ENCODE data around the gene PDXDC1. TPM values are rescaled to one million over a fixed set of nuclear protein-coding genes. Genes with fewer than 3 reads are reported as not detected.
"Not testable (repeated sequence)": the region's sequence is repeated elsewhere in the genome, so short reads cannot be mapped to it uniquely, and the experiment has no call there.

Gene PDXDC1
- total and polyA plus RNA-seq, 4 experiments from 2014 or later = 11.1 to 86.7 (median 60.6) TPM

GRCh38 chr16:15041271-15042004 is 66.6 kb downstream of the PDXDC1 start:
- H3K9me3 Mint-ChIP-seq = peaks cover 0 to 2% (median 0%) of the 10 kb centered on the region in 8 donors
- H3K27ac Mint-ChIP-seq = peak overlapping the region in 5 of 7 donors; percentile 29 to 74 (median 47)
- ChIA-PET POLR2A (ENCODE audit: partially characterized antibody) (interaction anchor here (0.9 kb wide), 1 partner anchor 9 kb away, joined by 5 read pairs; no protein-coding TSS in a partner anchor), CTCF (ENCODE audit: partially characterized antibody) (no interaction called here)
- H3K4me3 ChIP-seq (ENCODE audit: low read length in 2 of 2) = no peak overlapping the region
- DNase-seq = no peak
- intact Hi-C loops (cut with micrococcal nuclease) = no loop called here
- H3K27ac ChIP-seq (ENCODE audit: low read depth, low read length) = no peak overlapping the region
- no peaks in the 10 kb centered on the region for H3K27me3 Mint-ChIP-seq
- H3K36me3 Mint-ChIP-seq = peaks cover 34 to 66% of the 10 kb centered on the region in 2 donors
- no peaks in the 10 kb centered on the region for H3K27me3 ChIP-seq (ENCODE audit: insufficient read depth, low read length)
- H3K9me3 ChIP-seq (ENCODE audit: control insufficient read depth in 1 of 2, low read length in 2 of 2) = no peaks in the 10 kb centered on the region
- no peaks in the 10 kb centered on the region for H3K4me1 ChIP-seq (ENCODE audit: insufficient read depth, low read length)
- no peak overlapping the region for H3K4me3 Mint-ChIP-seq
- peaks cover 29% of the 10 kb centered on the region for H3K36me3 ChIP-seq (ENCODE audit: insufficient read depth, low read length)
- H3K4me1 Mint-ChIP-seq = peaks cover 0 to 3% (median 2%) of the 10 kb centered on the region in 4 donors

DNA sequence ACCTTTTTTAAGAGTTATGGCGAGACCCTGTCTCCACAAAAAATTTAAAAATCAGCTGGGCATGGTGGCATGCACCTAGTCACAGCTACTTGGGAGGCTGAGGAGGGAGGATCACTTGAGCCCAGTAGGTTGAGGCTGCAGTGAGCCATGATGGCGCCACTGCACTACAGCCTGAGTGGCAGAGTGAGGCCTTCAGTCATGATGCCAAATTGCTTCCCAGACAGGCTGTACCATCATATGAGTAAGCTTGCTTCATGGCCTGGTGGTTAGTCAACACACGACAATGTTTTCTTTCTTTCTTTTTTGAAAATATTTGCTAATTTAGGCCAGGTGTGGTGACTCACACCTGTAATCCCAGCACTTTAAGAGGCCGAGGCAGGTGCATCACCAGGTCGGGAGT is 68.5 kb downstream of the PDXDC1 start:
- Histone ChIP-seq H3K4me3 (ENCODE audit: low read length in 2 of 2) (no peak overlapping the region), H3K36me3 (ENCODE audit: insufficient read depth, low read length) (peaks cover 26% of the 10 kb centered on the region), H3K27me3 (ENCODE audit: insufficient read depth, low read length) (no peaks in the 10 kb centered on the region), H3K9me3 (ENCODE audit: control insufficient read depth in 1 of 2, low read length in 2 of 2) (no peaks in the 10 kb centered on the region), H3K27ac (ENCODE audit: low read depth, low read length) (no peak overlapping the region), H3K4me1 (ENCODE audit: insufficient read depth, low read length) (no peaks in the 10 kb centered on the region)
- Mint-ChIP-seq H3K27ac (no peak overlapping the region), H3K36me3 (peaks cover 30 to 54% of the 10 kb centered on the region in 2 donors), H3K9me3 (peaks cover 0 to 2% (median 0%) of the 10 kb centered on the region in 8 donors), H3K4me3 (no peak overlapping the region), H3K4me1 (peaks cover 0 to 3% (median 2%) of the 10 kb centered on the region in 4 donors), H3K27me3 (no peaks in the 10 kb centered on the region)
- intact Hi-C loops (cut with micrococcal nuclease) = no loop called here
- no peak for DNase-seq
- ChIA-PET CTCF (ENCODE audit: partially characterized antibody) (no interaction called here), POLR2A (ENCODE audit: partially characterized antibody) (no interaction called here)

DNA sequence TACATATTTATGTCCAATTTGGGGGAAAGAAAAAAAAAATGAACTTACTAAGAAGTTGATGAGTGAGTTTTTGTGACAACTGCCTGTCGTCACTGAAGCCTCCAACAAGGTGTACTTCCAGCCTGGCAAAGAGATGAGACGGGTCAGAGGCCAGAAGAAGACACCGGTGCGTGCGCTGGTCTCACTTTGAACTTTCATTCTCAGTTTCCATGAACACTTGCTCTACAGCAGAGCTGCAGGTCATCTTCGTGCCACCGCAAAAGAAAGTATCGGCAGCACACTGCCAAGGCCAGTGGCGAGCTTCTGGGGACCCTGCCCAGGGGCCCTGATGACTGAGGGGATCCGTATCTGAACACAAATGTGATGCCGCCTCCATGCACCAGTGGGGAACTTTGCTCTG is 69.5 kb downstream of the PDXDC1 start:
- Histone ChIP-seq H3K4me3 (ENCODE audit: low read length in 2 of 2) (no peak overlapping the region), H3K27me3 (ENCODE audit: insufficient read depth, low read length) (no peaks in the 10 kb centered on the region), H3K9me3 (ENCODE audit: control insufficient read depth in 1 of 2, low read length in 2 of 2) (no peaks in the 10 kb centered on the region), H3K27ac (ENCODE audit: low read depth, low read length) (no peak overlapping the region), H3K4me1 (ENCODE audit: insufficient read depth, low read length) (no peaks in the 10 kb centered on the region), H3K36me3 (ENCODE audit: insufficient read depth, low read length) (peaks cover 19% of the 10 kb centered on the region)
- ChIA-PET CTCF (ENCODE audit: partially characterized antibody) (no interaction called here), POLR2A (ENCODE audit: partially characterized antibody) (no interaction called here)
- no peak for DNase-seq
- Mint-ChIP-seq H3K9me3 (peaks cover 0 to 2% (median 0%) of the 10 kb centered on the region in 8 donors), H3K4me3 (no peak overlapping the region), H3K36me3 (peaks cover 21 to 45% of the 10 kb centered on the region in 2 donors), H3K27me3 (no peaks in the 10 kb centered on the region), H3K27ac (peak overlapping the region in 3 of 7 donors; percentile 5 to 42 (median 35)), H3K4me1 (peaks cover 0 to 3% (median 2%) of the 10 kb centered on the region in 4 donors)
- intact Hi-C loops (cut with micrococcal nuclease) = no loop called here

GRCh38 chr16:15045270-15045669 is 70.4 kb downstream of the PDXDC1 start:
- POLR2A ChIA-PET (ENCODE audit: partially characterized antibody); H3K4me1 ChIP-seq (ENCODE audit: insufficient read depth, low read length); DNase-seq; H3K27me3 ChIP-seq (ENCODE audit: insufficient read depth, low read length); intact Hi-C loops (cut with micrococcal nuclease); H3K4me3 ChIP-seq (ENCODE audit: low read length in 2 of 2); H3K9me3 Mint-ChIP-seq; H3K27ac ChIP-seq (ENCODE audit: low read depth, low read length); H3K27me3 Mint-ChIP-seq; H3K4me1 Mint-ChIP-seq; H3K27ac Mint-ChIP-seq; H3K9me3 ChIP-seq (ENCODE audit: control insufficient read depth in 1 of 2, low read length in 2 of 2); CTCF ChIA-PET (ENCODE audit: partially characterized antibody): not testable (repeated sequence)
- H3K36me3 ChIP-seq (ENCODE audit: insufficient read depth, low read length) = peaks cover 12% of the 10 kb centered on the region
- Mint-ChIP-seq H3K36me3 (peaks cover 15 to 36% of the 10 kb centered on the region in 2 donors), H3K4me3 (peak overlapping the region in 1 of 8 donors; percentile 26)

- CTCF ChIA-PET (ENCODE audit: partially characterized antibody) = no interaction called here
- peaks cover 11 to 27% of the 10 kb centered on the region in 2 donors for H3K36me3 Mint-ChIP-seq
Observed at GRCh38 chr16:15046692-15047376, 72.0 kb downstream of the PDXDC1 start.

GRCh38 chr16:15049581-15050180 is 74.9 kb downstream of the PDXDC1 start:
- CTCF ChIA-PET (ENCODE audit: partially characterized antibody) = no interaction called here
- intact Hi-C loops (cut with micrococcal nuclease) = no loop called here
- H3K4me1 Mint-ChIP-seq = peaks cover 8 to 17% (median 14%) of the 10 kb centered on the region in 4 donors

More at GRCh38 chr16:15046692-15047376, 72.0 kb downstream of the PDXDC1 start:
- POLR2A ChIA-PET (ENCODE audit: partially characterized antibody) = interaction anchor here (1.6 kb wide), 1 partner anchor 72 kb away, joined by 3 read pairs; the partner anchor contains the start of gene PDXDC1
- no peak overlapping the region for H3K4me3 ChIP-seq (ENCODE audit: low read length in 2 of 2)
- peaks cover 10% of the 10 kb centered on the region for H3K36me3 ChIP-seq (ENCODE audit: insufficient read depth, low read length)
- Mint-ChIP-seq H3K4me1 (peaks cover 2 to 6% (median 4%) of the 10 kb centered on the region in 4 donors), H3K9me3 (peaks cover 0 to 2% (median 0%) of the 10 kb centered on the region in 8 donors), H3K27ac (peak overlapping the region in 3 of 7 donors; percentile 16 to 82 (median 35)), H3K27me3 (no peaks in the 10 kb centered on the region), H3K4me3 (no peak overlapping the region)
- H3K27ac ChIP-seq (ENCODE audit: low read depth, low read length) = no peak overlapping the region
- H3K9me3 ChIP-seq (ENCODE audit: control insufficient read depth in 1 of 2, low read length in 2 of 2) = no peaks in the 10 kb centered on the region
- no peaks in the 10 kb centered on the region for H3K4me1 ChIP-seq (ENCODE audit: insufficient read depth, low read length)
- H3K27me3 ChIP-seq (ENCODE audit: insufficient read depth, low read length) = no peaks in the 10 kb centered on the region
- DNase-seq = no peak
- intact Hi-C loops (cut with micrococcal nuclease) = no loop called here

DNA sequence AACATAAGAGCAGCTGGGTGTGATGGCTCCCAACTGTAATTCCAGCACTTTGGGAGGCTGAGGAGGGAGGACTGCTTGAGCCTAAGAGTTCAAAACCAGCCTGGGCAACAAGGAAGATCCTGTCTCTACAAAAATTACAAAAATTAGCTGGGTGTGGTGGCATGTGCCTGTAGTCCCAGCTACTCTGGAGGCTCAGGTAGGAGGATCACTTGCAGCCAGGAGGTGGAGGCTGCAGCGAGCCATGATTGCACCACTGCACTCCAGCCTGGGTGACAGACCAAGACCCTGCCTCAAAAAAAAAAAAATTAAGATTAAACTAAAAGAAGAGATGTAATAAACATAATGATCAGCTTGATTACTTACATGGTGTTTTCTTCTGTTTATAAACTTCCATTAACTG is 75.6 kb downstream of the PDXDC1 start:
- H3K27me3 Mint-ChIP-seq; H3K27ac Mint-ChIP-seq; H3K4me3 ChIP-seq (ENCODE audit: low read length in 2 of 2); H3K27ac ChIP-seq (ENCODE audit: low read depth, low read length); H3K27me3 ChIP-seq (ENCODE audit: insufficient read depth, low read length); H3K9me3 Mint-ChIP-seq; DNase-seq; H3K36me3 ChIP-seq (ENCODE audit: insufficient read depth, low read length); H3K4me3 Mint-ChIP-seq; intact Hi-C loops (cut with micrococcal nuclease); POLR2A ChIA-PET (ENCODE audit: partially characterized antibody); H3K9me3 ChIP-seq (ENCODE audit: control insufficient read depth in 1 of 2, low read length in 2 of 2): not testable (repeated sequence)
- Mint-ChIP-seq H3K4me1 (peaks cover 13 to 24% (median 20%) of the 10 kb centered on the region in 4 donors), H3K36me3 (peaks cover 10 to 17% of the 10 kb centered on the region in 2 donors)
- peaks cover 17% of the 10 kb centered on the region for H3K4me1 ChIP-seq (ENCODE audit: insufficient read depth, low read length)
- CTCF ChIA-PET (ENCODE audit: partially characterized antibody) = interaction anchor here (0.5 kb wide), 1 partner anchor 107 kb away, joined by 4 read pairs; no protein-coding TSS in a partner anchor

More at GRCh38 chr16:15049581-15050180, 74.9 kb downstream of the PDXDC1 start:
- H3K9me3 Mint-ChIP-seq = peaks cover 0 to 2% (median 0%) of the 10 kb centered on the region in 8 donors
- H3K27me3 ChIP-seq (ENCODE audit: insufficient read depth, low read length) = no peaks in the 10 kb centered on the region
- H3K4me1 ChIP-seq (ENCODE audit: insufficient read depth, low read length) = peaks cover 10% of the 10 kb centered on the region
- POLR2A ChIA-PET (ENCODE audit: partially characterized antibody) = no interaction called here
- H3K36me3 ChIP-seq (ENCODE audit: insufficient read depth, low read length) = peaks cover 6% of the 10 kb centered on the region
- no peaks in the 10 kb centered on the region for H3K9me3 ChIP-seq (ENCODE audit: control insufficient read depth in 1 of 2, low read length in 2 of 2)
- H3K36me3 Mint-ChIP-seq = peaks cover 10 to 17% of the 10 kb centered on the region in 2 donors
- no peak for DNase-seq
- H3K27ac Mint-ChIP-seq = no peak overlapping the region
- H3K4me3 Mint-ChIP-seq = no peak overlapping the region
- H3K27me3 Mint-ChIP-seq = no peaks in the 10 kb centered on the region
- no peak overlapping the region for H3K27ac ChIP-seq (ENCODE audit: low read depth, low read length)
- no peak overlapping the region for H3K4me3 ChIP-seq (ENCODE audit: low read length in 2 of 2)

All from CD4-positive, alpha-beta memory T cell (primary cell).